GM04503 (cell line): Measurements from ENCODE around the gene TIGAR.

Source experiments
- DNase-seq: peaks from one replicate; pipeline ENCODE4 v3.0.0-alpha.2; 2012; ENCODE audit warnings: low read depth

Gene TIGAR

DNA sequence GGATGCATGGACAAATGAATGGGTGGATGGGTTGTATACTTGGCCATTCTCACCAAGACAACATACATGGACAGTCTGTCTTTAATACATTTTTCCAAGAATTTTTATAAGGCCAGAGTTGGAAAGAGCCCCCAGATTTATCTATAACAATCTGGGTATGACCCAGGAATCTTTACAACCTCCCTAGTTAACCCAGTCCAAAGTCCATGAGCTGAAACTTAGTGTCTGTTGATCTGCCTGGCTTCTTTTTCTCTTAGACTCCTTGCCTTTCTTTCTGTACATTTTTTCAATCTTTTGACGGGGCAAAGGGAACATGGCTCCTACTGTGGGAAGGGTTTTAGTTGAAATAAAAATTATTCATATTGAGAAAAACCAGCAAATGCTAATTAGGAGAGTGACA, 57.8 kb downstream of the TIGAR start:
- DNase-seq, result no peak

DNA sequence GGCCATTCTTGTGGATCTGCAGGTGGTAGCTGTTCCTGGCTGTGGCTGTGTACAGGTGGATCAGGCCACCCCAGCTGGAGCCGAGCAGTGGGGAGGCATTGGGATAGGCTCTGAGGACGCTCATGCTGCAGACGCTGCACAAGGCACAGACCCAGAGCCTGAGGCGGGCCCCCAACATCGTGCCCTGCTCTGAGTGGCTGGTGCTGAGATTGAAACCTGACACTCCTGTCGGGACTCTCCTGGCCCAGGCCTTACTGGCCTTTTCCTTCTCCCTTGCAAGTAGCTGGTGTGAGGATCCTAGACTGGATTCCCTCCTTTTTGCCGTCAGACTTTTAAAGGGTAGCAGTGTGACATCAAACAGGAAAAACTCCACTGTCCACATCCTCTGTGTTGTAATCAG, 58.4 kb downstream of the TIGAR start, which contains the start of gene FGF23:
FGF23 (minus strand) TSS at position 308 of the 400 bp plus-strand sequence; CDS start at position 178, 130 bp downstream.
- DNase-seq, result no peak

DNA sequence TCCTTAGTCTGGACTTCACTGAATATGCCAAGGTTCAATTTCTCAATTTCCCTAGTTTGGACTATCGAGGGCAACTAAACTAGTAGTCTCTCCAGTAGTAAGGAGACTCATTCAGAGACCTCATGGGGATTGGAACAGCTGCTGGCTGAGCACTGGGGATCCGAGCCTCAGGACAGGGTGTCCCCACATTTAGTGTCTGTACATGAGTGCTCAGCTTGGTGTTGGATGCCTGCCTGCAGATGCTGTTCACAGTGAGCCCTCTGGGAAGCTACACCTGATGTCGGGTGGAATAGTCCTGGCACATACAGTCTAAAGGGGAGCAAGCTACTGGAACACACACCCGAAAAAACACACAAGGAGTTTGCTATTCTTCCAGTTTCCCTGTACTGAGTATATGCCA, 59.3 kb downstream of the TIGAR start:
- no peak for DNase-seq

DNA sequence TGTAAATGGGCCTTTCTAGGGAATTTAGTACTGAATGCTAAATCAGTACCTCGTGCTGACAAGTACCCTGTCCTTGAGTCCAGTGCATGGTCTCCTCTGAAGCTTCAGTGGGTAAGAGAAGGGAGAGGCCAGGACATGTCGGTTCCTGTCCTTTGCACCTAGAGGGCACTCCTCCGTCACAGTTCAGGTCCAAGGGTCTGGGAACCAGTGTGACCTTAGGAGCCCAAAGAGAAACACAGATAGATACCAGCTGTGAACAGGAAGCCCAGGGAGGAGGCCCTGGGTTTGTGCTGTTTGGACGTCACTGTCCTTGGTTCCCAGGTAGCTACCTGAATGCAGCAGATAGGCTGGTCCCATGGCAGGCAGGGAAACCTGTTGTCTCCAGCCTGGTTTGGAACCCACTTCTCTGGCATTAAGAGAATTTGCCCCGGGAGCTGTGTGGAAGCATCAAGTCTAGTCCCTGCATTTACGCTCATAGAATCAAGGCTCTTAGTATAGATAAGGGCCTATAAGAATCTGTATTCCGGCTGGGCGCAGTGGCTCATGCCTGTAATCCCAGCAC, 62.4 kb downstream of the TIGAR start:
- DNase-seq, result no peak

DNA sequence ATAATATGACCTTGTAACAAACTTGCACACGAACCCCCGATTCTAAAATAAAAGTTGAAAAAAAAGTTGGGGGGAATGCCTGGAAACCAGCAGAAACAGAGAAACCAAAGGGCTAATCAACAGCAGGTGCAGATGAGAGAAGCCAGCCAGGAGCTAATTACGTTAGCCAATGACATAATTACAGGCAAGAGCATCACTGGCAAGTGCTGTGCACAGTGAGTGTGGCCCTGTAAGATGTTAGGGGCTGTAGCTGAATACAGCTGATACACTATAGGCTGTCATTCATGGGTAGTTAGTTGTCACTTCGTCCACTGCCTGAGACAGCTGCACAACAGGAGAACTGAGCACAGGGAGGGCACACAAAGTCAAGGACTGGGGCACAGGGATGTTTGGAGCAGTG, 65.8 kb downstream of the TIGAR start:
- no peak for DNase-seq

DNA sequence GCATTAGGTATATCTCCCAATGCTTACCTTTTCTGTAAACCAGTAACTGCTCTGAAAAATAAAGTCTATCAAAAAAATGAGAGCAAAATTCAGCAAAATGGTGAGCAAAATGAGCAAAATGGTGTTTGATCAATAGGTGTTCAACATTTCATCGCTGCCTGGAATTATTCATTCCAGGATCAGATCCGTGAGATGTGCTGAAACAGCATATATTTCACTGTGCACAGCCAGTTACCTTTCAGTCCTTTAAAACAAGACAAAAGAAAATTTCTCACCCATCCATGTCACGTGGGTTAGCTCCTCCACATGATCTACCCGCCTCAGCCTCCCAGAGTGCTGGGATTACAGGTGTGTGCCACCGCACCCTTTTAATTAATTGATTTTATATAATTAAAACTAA, 66.6 kb downstream of the TIGAR start:
- no peak for DNase-seq

DNA sequence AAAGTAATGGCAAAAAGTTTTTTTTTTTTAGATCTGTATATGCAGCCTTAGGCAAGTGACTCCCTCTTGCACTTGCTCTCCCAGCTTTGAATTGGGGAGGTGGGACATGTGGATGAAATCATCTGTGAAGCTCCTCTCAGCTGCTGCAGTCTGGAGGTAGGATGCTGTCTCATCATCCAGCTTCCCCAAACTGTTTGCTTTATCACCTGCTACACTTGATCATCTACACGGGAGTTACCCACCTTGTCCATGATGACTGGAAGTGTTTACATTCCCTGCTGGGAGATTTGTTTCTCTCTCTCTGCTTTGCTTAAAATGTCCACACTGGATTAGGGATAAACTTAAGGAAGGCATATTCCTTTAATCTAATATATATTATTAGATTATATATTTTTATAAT, 67.0 kb downstream of the TIGAR start:
- no peak for DNase-seq

DNA sequence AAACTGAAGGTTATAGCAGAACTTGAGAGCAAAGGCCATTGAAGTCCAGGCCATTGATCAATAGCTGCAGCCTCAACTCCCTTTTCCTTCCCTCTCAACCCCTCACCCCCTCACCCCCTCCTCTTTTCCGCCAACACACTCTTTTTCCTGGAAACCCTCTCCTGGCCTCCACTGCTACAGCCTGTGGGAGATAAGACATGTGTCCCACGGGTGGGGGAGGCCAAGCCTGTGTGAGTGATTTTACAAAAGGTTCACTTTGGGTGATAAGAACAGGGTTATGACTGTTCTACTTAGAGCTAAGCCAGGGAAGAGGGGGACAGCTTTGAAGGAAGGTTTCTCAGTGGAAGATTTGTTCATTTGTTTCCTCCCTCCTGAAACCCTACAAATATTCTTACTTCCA, 67.6 kb downstream of the TIGAR start:
- no peak for DNase-seq

DNA sequence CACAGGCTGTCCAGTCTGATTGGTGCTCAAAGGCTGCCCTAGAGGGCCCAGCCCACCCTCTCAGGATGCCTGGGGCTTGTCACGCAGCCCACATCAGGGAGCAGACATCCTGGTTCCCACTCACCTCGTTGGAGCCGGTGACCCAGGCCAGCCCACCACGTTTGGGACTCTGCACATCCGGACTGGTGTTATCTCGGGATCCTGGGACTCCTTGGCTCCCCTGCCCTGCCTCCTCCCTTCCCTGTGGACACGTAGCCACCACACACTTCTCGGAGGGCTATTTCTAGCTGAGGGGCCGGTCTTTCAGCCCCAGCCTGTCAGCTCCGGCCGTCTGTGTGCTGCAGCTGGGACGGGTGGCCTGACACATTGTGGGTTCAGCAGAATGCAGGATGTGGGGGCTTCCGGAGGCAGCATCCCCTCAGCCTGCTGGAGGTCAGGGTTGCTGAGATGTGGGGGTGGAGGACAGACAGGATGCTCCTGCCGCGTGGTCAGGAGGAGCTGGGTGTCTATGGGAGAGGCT, 71.3 kb downstream of the TIGAR start:
- DNase-seq, result no peak

DNA sequence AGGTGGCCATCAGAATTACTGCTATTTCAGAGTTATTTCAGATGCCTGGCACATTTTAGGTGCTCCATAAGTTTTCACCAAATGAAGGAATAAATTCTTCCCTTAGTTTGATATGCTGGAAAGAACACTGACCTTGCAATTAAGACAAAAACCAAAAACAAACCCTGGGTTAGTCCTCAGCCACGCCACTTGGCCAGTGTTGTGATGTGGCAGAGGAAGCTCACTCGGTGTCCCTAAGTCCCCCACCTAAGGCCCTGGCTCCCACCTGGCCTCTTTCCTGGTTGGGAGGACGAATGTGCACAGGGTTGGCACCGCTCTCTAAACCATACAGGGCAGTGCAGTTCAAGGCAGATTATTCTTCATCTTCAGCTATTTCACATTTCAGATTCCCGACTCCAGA, 72.2 kb downstream of the TIGAR start:
- no peak for DNase-seq

DNA sequence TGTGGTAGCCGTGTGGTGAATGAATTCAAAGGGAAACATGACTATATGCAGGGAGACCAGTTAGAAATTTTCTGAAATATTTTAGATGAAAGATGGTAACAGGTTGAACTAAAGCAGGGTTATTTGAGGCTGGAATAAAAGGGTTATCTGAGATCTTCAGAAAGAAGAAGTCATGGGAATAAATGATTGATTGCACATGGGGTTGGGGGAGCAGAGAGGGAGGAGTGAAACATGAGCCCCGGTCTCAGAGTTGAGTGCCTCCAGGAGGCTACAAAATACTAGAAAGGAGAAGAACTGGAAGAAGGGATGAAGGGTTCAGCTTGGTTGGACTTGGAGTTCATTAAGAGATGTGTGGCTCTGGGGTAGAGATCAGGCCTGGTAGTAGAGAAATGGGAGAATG, 74.8 kb downstream of the TIGAR start:
- DNase-seq, result no peak

DNA sequence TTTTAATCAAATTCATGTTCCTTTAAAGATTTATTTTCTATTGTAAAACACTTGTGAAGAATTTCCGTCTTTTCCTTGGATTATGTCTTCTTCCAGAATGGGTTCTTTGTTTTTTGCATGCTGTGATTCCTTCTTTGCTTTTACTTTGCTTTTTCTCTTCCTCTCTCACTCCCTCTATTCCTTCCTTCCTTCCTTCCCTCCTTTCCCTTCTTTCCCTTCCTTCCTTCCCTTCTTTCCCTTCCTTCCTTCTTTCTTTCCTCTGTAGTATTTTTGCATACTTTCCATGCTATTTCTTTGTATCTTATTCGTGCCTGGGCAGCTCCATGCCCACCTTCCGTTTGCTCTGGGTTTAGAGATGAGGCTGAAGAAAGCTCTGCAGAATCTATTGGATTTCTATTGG, 80.1 kb downstream of the TIGAR start:
- no peak for DNase-seq

DNA sequence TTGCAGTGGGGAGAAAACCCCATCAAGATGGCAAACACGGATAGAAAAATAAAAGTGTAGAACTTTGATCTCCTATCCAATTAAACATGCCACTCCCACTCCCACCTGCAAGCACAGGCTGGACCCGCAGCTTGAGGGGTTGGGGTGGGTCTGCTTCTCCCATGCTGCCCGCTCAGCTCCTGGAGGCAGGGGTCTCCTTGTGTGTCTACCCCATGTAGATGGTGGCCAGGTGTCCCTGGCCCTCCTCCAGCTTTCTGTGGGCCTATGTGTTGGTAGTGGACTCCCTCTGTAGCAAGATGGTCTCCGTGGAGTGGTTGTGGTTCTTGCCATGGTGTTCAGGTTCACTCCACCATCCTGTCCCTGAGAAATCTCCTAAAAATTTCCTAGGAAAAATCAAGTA, 82.0 kb downstream of the TIGAR start:
- DNase-seq, result no peak
